SH-SY5Y (cell line): ENCODE results near the gene PIP5K1C.

ENCODE experiments used
- GATA2 ChIP-seq: IDR thresholded peaks from 2 replicates; pipeline ENCODE4 v1.6.1; 2011; ENCODE audit warnings: mild to moderate bottlenecking, low read depth, low read length
- GATA3 ChIP-seq: IDR thresholded peaks from 2 replicates; pipeline ENCODE4 v1.6.1; 2011; ENCODE audit warnings: low read depth, mild to moderate bottlenecking, low read length, moderate library complexity

Gene PIP5K1C

GRCh38 chr19:3658004-3658869, 42.0 kb downstream of the PIP5K1C start:
- TF ChIP-seq GATA2 (no peak), GATA3 (no peak)

DNA sequence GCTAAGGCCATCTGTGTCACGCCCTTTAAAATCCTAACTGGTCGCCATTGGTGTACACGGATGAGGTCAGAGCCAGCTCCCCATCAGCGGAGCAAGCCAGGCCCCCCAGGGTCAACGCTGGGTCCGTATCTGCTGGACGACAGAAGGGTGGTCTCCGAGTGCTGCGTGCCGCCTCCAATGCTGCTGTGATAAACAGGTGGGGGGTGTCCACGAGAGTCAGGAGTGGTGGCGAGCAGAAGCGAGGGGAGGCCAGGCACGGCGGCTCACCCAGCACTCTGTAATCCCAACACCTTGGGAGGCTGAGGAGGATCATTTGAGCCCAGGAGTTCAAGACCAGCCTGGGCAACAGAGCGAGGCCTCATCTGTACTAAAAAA, 42.9 kb downstream of the PIP5K1C start:
- TF ChIP-seq GATA2 (no peak), GATA3 (no peak)

- TF ChIP-seq GATA2, result no peak
- no peak for TF ChIP-seq GATA3
These were observed 43.4 kb downstream of the PIP5K1C start for GRCh38 chr19:3656747-3657394.

DNA sequence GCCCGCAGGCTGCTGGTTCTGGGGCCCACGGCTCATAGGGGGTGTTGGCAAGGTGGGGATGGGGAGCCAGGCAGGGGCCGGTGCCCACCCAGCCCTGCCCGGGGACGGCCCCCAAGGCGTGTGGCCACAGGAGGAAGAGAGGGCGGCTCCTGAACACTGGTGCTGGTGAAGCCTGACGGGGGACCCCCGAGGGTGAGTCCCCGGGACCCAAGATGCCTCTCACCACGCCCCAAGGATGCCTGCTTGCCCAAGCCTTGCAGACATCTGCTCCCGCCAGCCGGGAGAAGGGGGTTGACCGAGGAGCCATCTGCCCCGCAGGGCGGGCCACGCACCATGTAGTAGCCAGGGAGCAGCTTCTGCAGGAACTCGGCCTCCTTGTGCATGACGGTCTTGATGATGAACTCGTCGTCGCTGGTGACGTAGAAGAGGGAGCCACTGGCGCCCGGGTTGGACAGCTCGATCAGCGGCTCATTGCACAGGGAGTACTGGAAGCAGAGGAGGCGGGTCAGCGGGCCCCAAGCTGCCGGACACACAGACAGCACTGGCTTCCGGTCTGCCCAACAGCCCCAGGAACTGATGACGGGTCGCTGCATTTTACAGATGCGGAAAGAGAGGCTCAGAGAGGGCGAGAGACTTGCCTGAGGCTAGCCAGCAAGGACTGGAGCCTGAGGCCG, 44.1 kb downstream of the PIP5K1C start:
- TF ChIP-seq GATA2 (no peak), GATA3 (no peak)

- no peak for TF ChIP-seq GATA2
- no peak for TF ChIP-seq GATA3
These were observed 44.7 kb downstream of the PIP5K1C start for GRCh38 chr19:3655402-3656072.

- no peak for TF ChIP-seq GATA2
These were observed 46.3 kb downstream of the PIP5K1C start for GRCh38 chr19:3653865-3654513.

DNA sequence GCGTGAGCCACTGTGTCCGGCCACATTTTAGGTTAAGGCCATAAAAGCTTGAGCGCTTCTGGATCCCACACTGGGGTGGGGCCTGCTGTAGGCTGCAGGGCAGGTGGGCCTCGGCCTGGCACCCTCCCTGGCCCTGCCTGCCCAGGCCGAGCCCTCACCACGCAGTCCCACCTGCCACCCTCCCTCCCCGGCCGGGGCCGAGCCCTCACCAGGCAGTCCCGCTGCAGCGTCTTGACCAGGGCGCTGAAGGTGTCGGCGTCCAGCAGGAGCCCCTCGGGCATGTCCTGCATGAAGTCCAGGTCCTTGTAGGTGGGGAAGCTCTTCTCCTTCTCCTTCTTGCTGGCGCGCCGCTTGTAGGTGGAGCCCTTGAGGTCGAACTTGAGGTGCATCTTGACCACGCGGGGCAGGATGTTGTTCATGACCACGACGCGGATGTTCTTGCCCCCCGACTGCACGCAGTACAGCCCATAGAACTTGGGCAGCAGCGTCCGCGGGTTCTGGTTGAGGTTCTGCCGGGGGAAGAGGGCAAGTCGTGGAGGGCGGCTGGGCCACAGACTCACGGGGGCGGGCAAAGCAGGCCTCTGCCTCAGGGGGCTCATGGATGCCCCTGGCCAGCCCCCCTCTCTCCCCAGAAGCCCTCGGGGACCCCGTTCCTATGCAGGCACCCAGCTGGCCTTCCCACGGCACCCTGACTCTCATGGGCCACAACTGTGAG, 47.0 kb downstream of the PIP5K1C start:
- no peak for TF ChIP-seq GATA3
- no peak for TF ChIP-seq GATA2

DNA sequence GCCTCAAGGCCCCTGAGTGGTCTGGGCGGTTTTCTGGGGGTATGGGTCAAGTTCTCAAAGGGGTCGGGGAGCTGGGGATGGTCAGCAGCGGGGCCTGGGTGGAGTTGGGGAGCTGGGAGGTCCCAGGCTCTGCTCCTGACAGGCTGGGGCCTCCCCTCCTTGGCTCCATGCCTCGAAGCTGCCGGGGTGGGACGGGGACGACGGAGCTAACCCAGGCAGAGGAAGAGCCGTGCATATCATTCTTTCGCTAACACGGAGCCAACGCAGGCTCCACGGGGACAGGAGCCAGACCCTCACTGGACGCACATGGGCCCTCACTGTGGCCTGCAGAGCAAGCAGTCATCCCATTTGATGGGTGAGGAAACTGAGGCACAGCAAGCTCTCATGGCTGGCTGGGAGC, 47.8 kb downstream of the PIP5K1C start:
- TF ChIP-seq GATA3, result no peak
- no peak for TF ChIP-seq GATA2

- no peak for TF ChIP-seq GATA3
- TF ChIP-seq GATA2, result no peak
These were observed 48.6 kb downstream of the PIP5K1C start for GRCh38 chr19:3651684-3652083.

DNA sequence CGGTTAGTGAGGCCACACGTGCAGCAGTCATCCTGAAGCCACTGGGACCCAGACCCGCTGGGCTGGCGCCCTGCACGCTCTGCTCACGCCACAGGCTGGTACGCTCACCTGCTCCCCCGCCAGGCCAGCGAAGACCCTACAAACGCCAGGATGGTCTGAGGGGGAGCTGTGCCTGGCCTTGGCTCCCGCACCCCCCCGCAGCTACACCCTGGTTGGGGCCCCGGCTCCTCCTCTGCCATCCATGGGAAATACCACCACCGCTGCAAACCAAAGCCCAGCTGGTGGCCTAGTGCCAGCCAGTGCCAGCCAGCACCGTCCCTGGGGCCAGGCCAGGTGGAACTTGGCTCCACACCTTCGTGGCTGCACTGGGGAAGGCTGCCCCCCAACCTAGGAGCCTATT, 50.4 kb downstream of the PIP5K1C start:
- TF ChIP-seq GATA2 (no peak), GATA3 (no peak)

GRCh38 chr19:3648037-3648905, 52.0 kb downstream of the PIP5K1C start:
- no peak for TF ChIP-seq GATA3
- TF ChIP-seq GATA2, result no peak

DNA sequence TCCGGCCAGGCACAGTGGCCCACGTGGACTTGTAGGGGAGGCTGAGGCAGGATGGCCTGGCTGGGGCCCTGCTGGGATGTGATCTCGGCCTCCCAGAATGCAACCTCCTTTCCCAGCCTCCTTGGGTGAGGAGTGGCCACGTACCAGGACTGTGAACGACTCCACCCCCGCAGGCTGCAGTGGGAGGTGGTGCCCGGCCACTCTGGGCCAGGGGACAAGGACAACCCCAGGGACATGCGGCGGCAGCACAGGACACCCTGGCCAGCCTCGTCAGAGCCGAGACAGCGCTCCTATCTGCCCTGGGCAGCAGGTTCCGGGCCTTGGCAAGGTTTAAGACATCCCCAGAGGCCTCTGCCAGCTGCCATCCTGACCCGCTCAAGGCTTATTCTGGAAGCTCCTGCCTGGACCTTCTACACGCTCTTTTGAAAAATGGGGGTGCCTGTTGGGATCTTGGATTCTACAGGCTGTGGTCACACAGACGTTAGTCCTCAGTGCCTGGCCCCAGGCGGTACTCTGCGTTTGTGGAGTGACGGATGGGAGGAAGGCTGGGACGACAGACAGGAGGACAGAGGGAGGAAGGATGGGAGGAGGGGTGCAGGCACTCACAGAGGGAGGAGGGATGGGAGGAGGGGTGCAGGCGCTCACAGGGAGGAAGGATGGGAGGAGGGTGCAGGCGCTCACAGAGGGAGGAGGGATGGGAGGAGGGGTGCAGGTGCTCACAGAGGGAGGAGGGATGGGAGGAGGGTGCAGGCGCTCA, 53.8 kb downstream of the PIP5K1C start:
- TF ChIP-seq GATA2 (no peak), GATA3 (no peak)
